HuH-7 (cell line): ENCODE results near the gene NAV2.
"Not testable (repeated sequence)": the region's sequence is repeated elsewhere in the genome, so short reads cannot be mapped to it uniquely, and the experiment has no call there.

ENCODE experiments used
- DNase-seq: peaks from one replicate; pipeline ENCODE4 v3.0.0; 2011; ENCODE audit warnings: low spot score

Gene NAV2

GRCh38 chr11:19922689-19923035, 210.0 kb downstream of the NAV2 start:
- no peak for DNase-seq

DNA sequence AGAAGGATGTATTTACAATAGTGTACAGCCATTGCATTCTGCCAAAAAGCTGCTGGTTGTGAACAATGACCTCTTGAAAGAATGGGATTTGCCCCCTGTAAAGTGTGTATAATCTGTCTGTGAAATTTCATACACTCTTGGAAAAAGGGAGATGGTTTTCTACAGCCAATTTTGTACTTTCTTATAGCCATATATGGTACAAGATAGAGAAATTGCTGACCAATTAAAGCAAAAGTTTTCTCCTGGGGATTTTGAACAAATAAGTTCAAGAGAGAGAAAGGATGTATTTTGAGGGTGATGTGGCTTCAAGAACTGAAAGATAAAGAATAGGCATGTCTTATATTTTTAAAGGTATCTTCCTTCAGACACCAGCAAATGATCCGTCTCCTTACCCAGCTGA, 211.0 kb downstream of the NAV2 start:
- DNase-seq = no peak

- DNase-seq = no peak
Measured at GRCh38 chr11:19924311-19924710, 211.7 kb downstream of the NAV2 start.

GRCh38 chr11:19924716-19925115, 212.1 kb downstream of the NAV2 start:
- no peak for DNase-seq

GRCh38 chr11:19927403-19927802, 214.8 kb downstream of the NAV2 start:
- DNase-seq = not testable (repeated sequence)

DNA sequence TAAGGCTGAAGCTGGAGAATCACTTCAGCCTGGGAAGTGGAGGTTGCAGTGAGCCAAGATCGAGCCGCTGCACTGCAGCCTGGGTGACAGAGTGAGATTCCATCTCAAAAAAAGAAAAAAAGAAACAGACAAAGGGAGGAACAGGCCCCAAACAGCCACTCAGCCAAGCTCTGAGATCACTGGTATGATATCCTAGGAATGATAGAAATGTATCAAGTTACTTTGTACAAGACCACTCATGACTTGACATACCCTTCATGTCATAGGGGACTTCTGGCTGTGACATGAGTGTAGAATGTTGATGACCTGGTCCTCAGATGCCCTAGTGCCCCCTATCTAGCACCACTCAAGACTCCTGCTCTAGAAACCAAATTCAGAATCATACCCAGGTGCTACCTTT, 216.5 kb downstream of the NAV2 start:
- no peak for DNase-seq

GRCh38 chr11:19929655-19930054, 217.0 kb downstream of the NAV2 start:
- no peak for DNase-seq

DNA sequence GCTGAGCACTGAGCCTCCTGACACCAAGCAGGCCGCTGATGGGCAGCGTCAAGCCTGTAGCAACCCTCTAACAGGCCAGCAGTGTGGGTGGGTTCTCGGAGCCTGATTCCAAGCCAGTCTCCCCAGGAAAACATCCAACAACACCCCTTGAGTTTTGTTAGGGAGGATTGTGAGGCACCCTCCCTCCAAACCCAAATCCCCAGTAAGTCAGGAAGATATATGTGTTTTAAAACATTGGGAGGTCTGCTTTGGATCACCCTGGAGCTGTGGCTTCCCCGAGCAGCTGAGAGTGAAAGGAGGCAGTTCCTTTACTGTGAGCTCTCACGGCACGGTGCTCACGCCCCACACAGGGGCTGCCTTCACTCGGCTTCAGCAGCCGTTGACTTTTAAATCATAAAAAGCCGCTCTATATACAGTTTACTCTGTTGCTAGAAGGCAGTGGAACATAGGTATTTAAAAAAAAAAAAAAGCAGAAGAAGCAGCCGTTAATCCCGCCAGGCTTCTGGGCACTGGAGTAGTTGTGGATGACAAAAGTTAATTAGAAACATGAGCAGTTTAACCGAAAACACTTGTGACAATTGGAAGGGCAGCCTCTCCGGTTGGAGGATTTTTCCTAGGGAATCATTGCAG, 218.6 kb downstream of the NAV2 start:
- no peak for DNase-seq

DNA sequence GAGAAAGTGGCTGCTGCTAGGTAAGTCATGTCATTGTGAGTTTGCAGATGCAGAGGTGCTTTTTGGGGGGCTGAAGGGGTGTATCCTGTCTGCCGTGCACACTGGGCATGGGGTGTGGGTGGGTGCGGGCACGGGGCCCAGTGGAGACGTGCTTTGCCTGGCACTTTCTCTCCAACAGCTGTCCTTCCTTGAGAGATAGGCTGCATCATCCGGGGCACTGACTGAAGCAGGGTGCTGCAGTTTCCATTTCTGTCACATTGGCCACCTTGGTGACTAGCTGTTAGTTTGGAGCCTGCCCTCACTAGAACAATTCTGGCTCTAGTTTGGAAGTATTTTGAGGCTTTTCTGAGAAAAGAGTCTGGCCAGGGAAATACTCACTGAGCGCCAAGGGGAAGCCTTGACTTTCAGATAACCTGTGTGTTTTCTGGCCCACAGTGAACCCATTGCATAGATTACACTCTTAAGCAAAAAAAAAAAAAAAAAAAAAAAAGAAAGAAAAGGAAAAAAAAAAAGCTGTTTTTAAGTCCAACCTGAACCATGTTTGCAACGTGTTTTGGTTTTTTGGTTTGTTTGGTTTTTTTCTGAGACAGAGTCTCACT, 219.2 kb downstream of the NAV2 start:
- no peak for DNase-seq

GRCh38 chr11:19933132-19933735, 220.6 kb downstream of the NAV2 start:
- no peak for DNase-seq

- no peak for DNase-seq
Measured at GRCh38 chr11:19933801-19934488, 221.3 kb downstream of the NAV2 start.

- no peak for DNase-seq
Measured at GRCh38 chr11:19934828-19935259, 222.2 kb downstream of the NAV2 start.

DNA sequence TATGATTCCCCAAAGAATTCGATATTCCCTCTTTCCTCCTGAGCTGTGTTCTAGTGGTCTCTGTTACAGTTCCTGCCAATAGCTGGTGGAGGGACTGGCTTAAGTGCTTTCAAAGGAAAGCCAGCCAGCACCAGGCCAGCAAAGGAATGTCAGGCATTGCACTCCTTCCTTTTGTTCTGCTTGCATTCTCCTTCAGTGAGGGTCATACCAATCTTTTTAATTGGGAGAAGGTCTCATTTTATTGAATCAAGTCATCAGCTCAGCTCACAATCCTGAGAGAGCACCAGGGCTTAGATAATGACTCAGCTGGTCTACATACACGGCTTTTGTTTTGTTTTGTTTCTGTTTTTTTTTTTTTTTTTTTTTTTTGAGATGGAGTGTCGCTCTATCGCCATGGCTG, 222.9 kb downstream of the NAV2 start:
- no peak for DNase-seq

DNA sequence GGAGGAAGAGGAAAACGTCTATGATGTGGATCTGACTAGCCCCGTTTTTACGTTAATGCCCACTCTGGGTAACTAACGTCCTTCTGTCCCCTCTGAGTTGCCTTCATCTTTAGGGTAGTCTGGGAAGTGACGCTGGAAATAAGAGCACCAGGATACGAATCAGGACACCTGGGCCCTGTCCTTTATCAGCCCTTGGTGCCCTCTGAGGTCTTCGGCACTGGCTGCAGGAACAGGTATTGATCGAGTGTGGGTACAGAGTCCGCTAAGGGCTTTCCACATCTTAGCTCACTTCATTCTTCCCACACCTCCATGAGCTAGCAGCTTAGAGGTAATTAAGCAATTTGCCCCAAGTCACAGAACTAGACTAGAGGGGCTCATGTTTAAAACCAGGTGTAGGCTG, 223.8 kb downstream of the NAV2 start:
- DNase-seq = no peak

GRCh38 chr11:19938169-19938856, 225.7 kb downstream of the NAV2 start:
- peak; percentile 57 for DNase-seq

DNA sequence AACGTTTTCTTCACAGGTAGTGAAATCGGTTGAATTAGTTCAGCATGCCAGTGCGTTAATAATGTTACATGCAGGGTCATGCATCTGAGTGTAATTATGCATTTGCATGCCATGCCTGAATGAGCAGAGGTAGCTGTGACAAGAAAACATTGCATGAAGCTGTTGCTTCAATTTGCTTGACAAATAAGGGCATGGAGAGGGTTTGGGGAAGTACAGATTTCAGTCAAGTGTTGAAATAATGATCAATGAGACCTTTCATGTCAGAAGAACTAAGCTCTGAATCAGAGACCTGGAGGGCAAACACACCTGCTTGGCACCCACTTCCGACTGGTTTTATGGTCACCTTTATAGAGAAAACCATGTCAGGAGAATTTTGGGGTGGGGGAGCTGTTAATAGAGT, 226.2 kb downstream of the NAV2 start:
- DNase-seq = no peak

DNA sequence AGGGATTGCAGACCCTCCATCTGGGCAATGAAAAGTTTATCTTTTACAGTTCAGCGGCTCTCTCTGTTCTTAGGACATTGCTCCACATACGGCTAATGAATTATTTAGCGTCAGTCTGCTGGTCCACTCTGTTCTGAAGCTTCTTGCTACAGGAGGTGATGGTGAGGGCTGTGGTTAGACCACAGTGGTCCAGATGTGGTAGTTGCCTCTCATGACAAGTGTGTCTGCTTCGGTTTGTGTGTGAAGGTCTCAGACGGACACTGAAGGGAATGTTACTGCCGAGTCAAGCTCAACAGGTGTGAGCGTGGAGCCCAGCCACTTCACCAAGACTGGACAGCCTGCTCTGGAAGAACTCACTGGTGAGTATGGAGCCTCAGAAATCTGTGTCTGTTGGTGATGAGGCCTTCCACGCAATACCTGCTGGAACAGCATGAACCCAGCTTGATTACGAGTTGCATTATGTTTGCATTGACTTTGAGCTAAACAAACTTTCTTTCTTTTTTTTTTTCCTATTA, 226.8 kb downstream of the NAV2 start:
- no peak for DNase-seq

DNA sequence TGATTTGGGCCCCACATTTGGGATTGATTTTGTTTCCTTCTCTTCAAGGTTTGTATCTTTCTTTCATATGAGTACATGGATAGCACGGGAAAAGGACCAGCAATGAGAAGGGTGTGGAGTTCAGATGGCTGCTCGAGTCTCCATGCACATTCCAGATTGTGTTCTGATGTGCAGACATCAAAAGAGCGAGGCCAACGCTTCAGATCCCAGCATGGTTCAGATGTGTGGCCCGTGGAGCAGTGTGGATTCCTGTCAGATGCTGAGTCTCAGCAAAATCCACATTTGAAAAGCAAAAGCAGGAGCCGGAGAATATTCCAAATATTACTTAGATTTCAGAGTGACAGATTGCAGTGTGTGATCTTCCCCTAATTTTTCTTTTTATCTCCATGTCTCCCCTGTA, 228.2 kb downstream of the NAV2 start:
- DNase-seq = no peak

DNA sequence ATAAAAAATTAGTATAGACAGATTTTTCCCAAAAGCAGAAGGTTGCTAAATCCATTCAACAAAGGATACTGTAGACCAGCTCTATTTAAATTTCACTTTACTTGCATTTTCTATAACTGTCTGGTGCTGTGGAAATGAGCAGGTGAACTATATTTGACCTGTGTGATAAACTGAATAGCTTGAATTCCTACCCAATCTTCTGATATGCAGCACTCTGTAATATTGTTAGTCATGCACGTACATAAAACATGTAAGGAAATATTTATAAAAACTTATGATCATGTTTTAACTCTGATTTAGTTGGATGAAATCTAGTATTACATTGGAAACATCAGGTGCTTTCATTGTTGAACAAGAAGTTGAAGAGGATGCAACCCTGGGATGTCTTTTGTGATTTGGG, 234.0 kb downstream of the NAV2 start:
- DNase-seq = no peak

DNA sequence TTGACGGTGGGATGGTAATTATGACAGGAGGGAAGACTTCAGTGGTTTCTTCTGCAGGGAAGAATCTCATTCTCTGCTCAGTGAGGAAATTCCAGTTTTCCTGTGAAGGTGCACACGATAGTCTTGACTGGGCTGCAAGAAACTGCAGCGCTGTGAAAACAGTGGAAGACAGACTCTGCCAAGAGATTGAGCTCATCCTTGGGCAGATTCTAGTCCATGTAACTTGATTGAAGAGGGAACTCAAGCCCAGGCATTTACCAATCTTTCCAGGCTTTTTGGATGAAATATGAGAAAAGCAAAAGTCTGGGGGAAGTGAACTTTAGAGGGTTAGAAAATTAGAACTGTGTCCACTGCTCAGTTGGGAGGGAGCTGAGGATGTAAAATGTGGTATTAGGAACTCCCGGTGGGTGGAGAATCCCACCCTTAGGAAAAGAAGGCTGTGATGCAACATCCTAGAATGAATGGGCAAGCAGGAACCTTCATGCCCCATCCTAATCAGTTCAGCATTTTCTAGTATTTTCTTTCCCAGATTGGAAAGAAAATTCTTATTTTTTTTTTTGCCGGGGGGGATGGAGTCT, 235.0 kb downstream of the NAV2 start:
- no peak for DNase-seq

DNA sequence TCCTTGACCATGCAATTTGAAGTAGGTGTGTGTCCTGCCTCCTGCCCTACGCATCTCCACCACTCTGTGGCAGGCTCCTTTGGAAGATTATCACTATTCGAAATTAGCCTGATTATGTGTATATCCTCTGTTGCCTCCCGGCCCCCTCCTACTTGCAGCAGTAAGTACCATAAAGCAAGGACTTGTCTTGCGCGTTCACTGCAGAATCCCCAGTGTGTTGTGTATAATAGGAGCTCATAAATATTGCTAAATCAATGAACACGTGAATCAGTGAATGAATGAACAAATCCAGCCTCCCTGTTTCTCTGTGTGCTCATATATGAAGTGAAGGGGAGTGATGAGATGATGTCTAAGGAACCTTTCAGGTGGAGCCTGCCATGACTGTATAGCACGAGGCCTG, 237.0 kb downstream of the NAV2 start:
- DNase-seq = no peak

DNA sequence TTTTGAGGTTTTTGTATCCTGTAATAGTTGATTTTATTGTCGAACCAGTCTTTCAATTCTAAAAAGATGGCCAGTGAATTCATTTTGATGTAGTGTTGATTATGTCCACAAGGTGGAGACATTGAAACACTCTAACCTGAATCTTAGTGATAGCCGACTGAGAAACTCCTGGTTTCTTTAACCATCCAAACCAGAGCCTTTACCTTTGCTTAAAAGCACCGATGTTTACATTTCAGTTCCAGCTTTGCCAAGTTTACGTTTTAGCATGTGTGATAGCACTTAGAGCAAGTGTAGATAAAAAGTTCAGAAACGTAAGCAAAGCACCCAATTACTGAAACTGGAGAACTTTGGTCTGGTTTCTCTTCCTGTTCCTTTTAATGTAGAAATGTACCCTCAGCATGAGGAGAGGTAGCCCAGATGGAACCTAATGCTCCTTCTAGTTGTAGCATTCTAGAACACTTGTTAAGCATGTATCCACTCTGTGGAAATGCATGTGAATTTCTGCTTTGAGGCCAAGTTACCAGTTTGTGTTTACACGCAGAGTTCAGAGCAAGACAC, 239.0 kb downstream of the NAV2 start:
- peak; percentile 33 for DNase-seq
